ENCODE measurements around the gene PCDH1. TPM values are rescaled to one million over a fixed set of nuclear protein-coding genes. Genes with fewer than 3 reads are reported as not detected.

PCDH1 gene
- total RNA-seq, 2 donors from 2014 or later, result 45.4 to 69.7 TPM

GRCh38 chr5:141824717-141825116 lies 53.5 kb downstream of the PCDH1 start:
- H3K36me3 Mint-ChIP-seq (ENCODE audit: low read depth), result no peaks in the 10 kb centered on the region
- H3K9me3 Mint-ChIP-seq, result no peaks in the 10 kb centered on the region
- no peak overlapping the region for H3K27ac Mint-ChIP-seq
- no peak for TF ChIP-seq CTCF (conservative IDR thresholded peaks at IDR 0.05)
- Histone ChIP-seq H3K9ac (ENCODE audit: extremely low read depth, low read length, poor library complexity, severe bottlenecking) (no peak overlapping the region), H3K4me3 (ENCODE audit: low read length) (no peak overlapping the region), H3K27ac (ENCODE audit: low read depth, low read length) (no peak overlapping the region), H3K36me3 (ENCODE audit: control insufficient read depth, insufficient read depth, low read length) (no peaks in the 10 kb centered on the region), H3K4me1 (ENCODE audit: control insufficient read depth, insufficient read depth, low read length) (peaks cover 4% of the 10 kb centered on the region), H3K9me3 (ENCODE audit: control insufficient read depth, low read length) (no peaks in the 10 kb centered on the region), H3K27me3 (ENCODE audit: control insufficient read depth, insufficient read depth, low read length, poor library complexity, severe bottlenecking) (no peaks in the 10 kb centered on the region)
- WGBS, 2 experiments (ENCODE audit: insufficient coverage in 1 of 2, insufficient read length in 1 of 2), result 82 to 84% methylated on average over 3 of the region's 3 CpGs
- H3K4me1 Mint-ChIP-seq, result peaks cover 25% of the 10 kb centered on the region
- no peak overlapping the region for H3K4me3 Mint-ChIP-seq
- H3K27me3 Mint-ChIP-seq (ENCODE audit: insufficient read depth), result no peaks in the 10 kb centered on the region
- DNase-seq, result no peak

- no peak overlapping the region for H3K27ac Mint-ChIP-seq
- H3K27ac ChIP-seq (ENCODE audit: low read depth, low read length), result no peak overlapping the region
- no peaks in the 10 kb centered on the region for H3K36me3 Mint-ChIP-seq (ENCODE audit: low read depth)
- H3K4me1 Mint-ChIP-seq, result peaks cover 28% of the 10 kb centered on the region
- peaks cover 4% of the 10 kb centered on the region for H3K4me1 ChIP-seq (ENCODE audit: control insufficient read depth, insufficient read depth, low read length)
- no peaks in the 10 kb centered on the region for H3K27me3 ChIP-seq (ENCODE audit: control insufficient read depth, insufficient read depth, low read length, poor library complexity, severe bottlenecking)
- H3K9ac ChIP-seq (ENCODE audit: extremely low read depth, low read length, poor library complexity, severe bottlenecking), result no peak overlapping the region
- no peaks in the 10 kb centered on the region for H3K27me3 Mint-ChIP-seq (ENCODE audit: insufficient read depth)
- no peaks in the 10 kb centered on the region for H3K9me3 ChIP-seq (ENCODE audit: control insufficient read depth, low read length)
- 92 to 94% methylated on average over 3 of the region's 3 CpGs for WGBS, 2 experiments (ENCODE audit: insufficient coverage in 1 of 2, insufficient read length in 1 of 2)
- no peak for DNase-seq
- H3K4me3 Mint-ChIP-seq, result no peak overlapping the region
- H3K9me3 Mint-ChIP-seq, result no peaks in the 10 kb centered on the region
- no peak overlapping the region for H3K4me3 ChIP-seq (ENCODE audit: low read length)
- no peaks in the 10 kb centered on the region for H3K36me3 ChIP-seq (ENCODE audit: control insufficient read depth, insufficient read depth, low read length)
- TF ChIP-seq CTCF (conservative IDR thresholded peaks at IDR 0.05), result no peak
Observed at GRCh38 chr5:141823056-141823455, 55.2 kb downstream of the PCDH1 start.

GRCh38 chr5:141822144-141822543 lies 56.1 kb downstream of the PCDH1 start:
- no peak for TF ChIP-seq CTCF (conservative IDR thresholded peaks at IDR 0.05)
- H3K27me3 ChIP-seq (ENCODE audit: control insufficient read depth, insufficient read depth, low read length, poor library complexity, severe bottlenecking), result no peaks in the 10 kb centered on the region
- no peaks in the 10 kb centered on the region for H3K9me3 Mint-ChIP-seq
- no peak overlapping the region for H3K27ac Mint-ChIP-seq
- H3K27me3 Mint-ChIP-seq (ENCODE audit: insufficient read depth), result no peaks in the 10 kb centered on the region
- peaks cover 4% of the 10 kb centered on the region for H3K4me1 ChIP-seq (ENCODE audit: control insufficient read depth, insufficient read depth, low read length)
- no peaks in the 10 kb centered on the region for H3K36me3 Mint-ChIP-seq (ENCODE audit: low read depth)
- no peak overlapping the region for H3K4me3 ChIP-seq (ENCODE audit: low read length)
- 82 to 100% methylated on average over 1 to 2 of the region's 2 CpGs for WGBS, 2 experiments (ENCODE audit: insufficient coverage in 1 of 2, insufficient read length in 1 of 2)
- no peaks in the 10 kb centered on the region for H3K36me3 ChIP-seq (ENCODE audit: control insufficient read depth, insufficient read depth, low read length)
- no peaks in the 10 kb centered on the region for H3K9me3 ChIP-seq (ENCODE audit: control insufficient read depth, low read length)
- peaks cover 33% of the 10 kb centered on the region for H3K4me1 Mint-ChIP-seq
- H3K9ac ChIP-seq (ENCODE audit: extremely low read depth, low read length, poor library complexity, severe bottlenecking), result no peak overlapping the region
- no peak overlapping the region for H3K4me3 Mint-ChIP-seq
- H3K27ac ChIP-seq (ENCODE audit: low read depth, low read length), result no peak overlapping the region
- no peak for DNase-seq

Data from endodermal cell (in vitro differentiated cells).